Body of pancreas (tissue), 4 donors: ENCODE results near the gene CD86. TPM values are rescaled to one million over a fixed set of nuclear protein-coding genes. Genes with fewer than 3 reads are reported as not detected.

Experiments
- ATAC-seq: fragments of 150-250 bp; one replicate; pipeline ENCODE4 v1.9.1; 2016
- DNase-seq, 4 donors: peaks; one replicate each; pipeline ENCODE4 v3.0.0-alpha.2; 2019
- H3K27ac ChIP-seq, 4 donors: fragments of 200-600 bp; sonication (generic); 1 replicate in 3 of 4; 2 replicates in 1 of 4; pipeline versions ENCODE4 v1.5.1 to v1.6.1; 2016 to 2019; ENCODE audit warnings: mild to moderate bottlenecking in 1 of 4, mixed read lengths in 1 of 4, moderate library complexity in 1 of 4
- H3K27me3 ChIP-seq, 2 donors: fragments of 200-600 bp; sonication (generic); one replicate each; pipeline ENCODE4 v1.6.0; 2016; ENCODE audit warnings: mild to moderate bottlenecking in 1 of 2
- H3K36me3 ChIP-seq, 2 donors: fragments of 200-600 bp; sonication (generic); replicated peaks in 1 of 2; 2 replicates each; pipeline ENCODE4 v1.5.1; 2016; ENCODE audit warnings: low read depth in 2 of 2; ENCODE audit not compliant: insufficient read depth in 1 of 2
- H3K4me1 ChIP-seq: fragments of 200-600 bp; sonication (generic); one replicate; pipeline ENCODE4 v1.6.0; 2016
- H3K4me3 ChIP-seq, 2 donors: fragments of 200-600 bp; sonication (generic); 1 replicate in 1 of 2; 2 replicates in 1 of 2; pipeline ENCODE4 v1.5.1; 2016 to 2019
- H3K9me3 ChIP-seq, 3 donors: fragments of 200-600 bp; sonication (generic); 1 replicate in 2 of 3; 2 replicates in 1 of 3; pipeline ENCODE4 v1.5.1; 2016
- CTCF ChIP-seq, 7 experiments: fragments of 450-650 bp in 4 of 7; fragments of 200-600 bp in 3 of 7; sonication (generic) in 3 of 7; IDR thresholded peaks; one replicate each; pipeline ENCODE4 v1.5.1; 2016 to 2019; ENCODE audit warnings: antibody characterized with exemption in 7 of 7
- POLR2A ChIP-seq, 3 donors: fragments of 450-650 bp; IDR thresholded peaks; one replicate each; pipeline ENCODE4 v1.6.1; 2016; ENCODE audit warnings: antibody characterized with exemption in 3 of 3, mild to moderate bottlenecking in 2 of 3
- WGBS, 2 donors: methylation state at CpG; one replicate each; pipeline ENCODE4 v1.1.5; 2017; 5-methylcytosine and 5-hydroxymethylcytosine counted together
- intact Hi-C: fragments of 100-400 bp; cut with DNase I; formaldehyde crosslinking; loops from one replicate; pipeline ENCODE4 v1.15.1; 2023
- total RNA-seq, 2 donors: library from RNA; depleted of rRNA; stranded (reverse); fragments of >200 nt; gene quantifications; one replicate each; pipeline ENCODE4 v1.1.0, GENCODE V29; 2016

CD86 gene
- total RNA-seq, 2 donors from 2014 or later: 2.9 to 7.6 TPM

DNA sequence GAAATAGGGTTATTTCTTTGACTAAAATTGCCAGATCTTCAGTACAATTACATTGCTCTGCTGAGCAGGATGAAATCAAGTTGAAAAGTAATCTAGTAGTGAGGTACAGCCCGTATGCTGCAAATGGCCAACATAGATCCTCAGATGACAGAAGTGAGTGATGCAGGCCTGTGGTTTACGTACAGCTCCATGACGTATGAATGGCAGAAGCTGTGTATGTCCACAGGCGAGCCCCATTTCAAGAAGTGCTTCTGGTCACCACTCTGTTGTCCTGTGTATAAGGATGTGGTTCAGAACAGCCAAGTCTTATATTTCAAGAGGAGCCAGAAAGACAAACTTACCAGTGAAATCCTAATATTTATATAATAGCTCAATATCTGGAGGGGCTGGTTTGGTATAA, 9.2 kb downstream of the CD86 start:
- Histone ChIP-seq H3K36me3 (no peaks in the 10 kb centered on the region), H3K4me1 (no peaks in the 10 kb centered on the region), H3K9me3 (no peaks in the 10 kb centered on the region), H3K4me3 (no peak overlapping the region), H3K27me3 (no peaks in the 10 kb centered on the region), H3K27ac (peak overlapping the region in 1 of 4 donors; percentile 16)
- intact Hi-C loops: no loop called here
- no peak for TF ChIP-seq CTCF (IDR thresholded peaks at IDR 0.05)
- ATAC-seq (no peak), DNase-seq (peak in 1 of 4 donors; percentile 36)
- 71 to 85% methylated on average over 4 of the region's 4 CpGs for WGBS, 2 donors

- ATAC-seq (no peak), DNase-seq (no peak)
- Histone ChIP-seq H3K36me3 (no peaks in the 10 kb centered on the region), H3K27ac (no peak overlapping the region), H3K4me1 (no peaks in the 10 kb centered on the region), H3K4me3 (no peak overlapping the region), H3K9me3 (no peaks in the 10 kb centered on the region), H3K27me3 (no peaks in the 10 kb centered on the region)
- 48 to 67% methylated on average over 6 of the region's 6 CpGs for WGBS, 2 donors
- TF ChIP-seq POLR2A (IDR thresholded peaks at IDR 0.05) (no peak), CTCF (IDR thresholded peaks at IDR 0.05) (no peak)
- intact Hi-C loops: no loop called here
Measured at GRCh38 chr3:122066331-122067213, 11.4 kb downstream of the CD86 start.

DNA sequence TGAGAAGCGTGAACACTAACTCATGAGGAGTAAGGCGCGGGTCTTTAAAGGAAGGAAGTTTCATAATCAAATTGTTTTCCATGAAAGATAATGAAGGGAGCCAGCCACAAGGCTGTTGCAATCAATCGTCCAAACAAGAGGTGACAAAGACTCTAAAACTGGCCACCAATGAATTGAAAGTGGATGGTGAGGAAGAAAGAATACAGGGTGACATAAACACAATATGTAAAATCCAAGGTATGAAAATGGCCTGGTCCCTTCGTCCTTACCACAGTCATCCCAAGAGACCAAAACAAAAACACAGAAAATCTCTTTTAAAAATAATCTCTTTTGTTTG, 12.0 kb downstream of the CD86 start:
- Histone ChIP-seq H3K27ac (no peak overlapping the region), H3K27me3 (no peaks in the 10 kb centered on the region), H3K4me3 (no peak overlapping the region), H3K36me3 (no peaks in the 10 kb centered on the region), H3K4me1 (no peaks in the 10 kb centered on the region), H3K9me3 (no peaks in the 10 kb centered on the region)
- DNase-seq (peak in 1 of 4 donors; percentile 25), ATAC-seq (no peak)
- intact Hi-C loops: no loop called here
- WGBS, 2 donors: 62 to 70% methylated on average over 5 of the region's 5 CpGs
- no peak for TF ChIP-seq CTCF (IDR thresholded peaks at IDR 0.05)
- TF ChIP-seq POLR2A (IDR thresholded peaks at IDR 0.05): no peak

- Histone ChIP-seq H3K4me3 (no peak overlapping the region), H3K27me3 (no peaks in the 10 kb centered on the region), H3K36me3 (no peaks in the 10 kb centered on the region), H3K27ac (no peak overlapping the region), H3K9me3 (no peaks in the 10 kb centered on the region), H3K4me1 (no peaks in the 10 kb centered on the region)
- no peak for TF ChIP-seq CTCF (IDR thresholded peaks at IDR 0.05)
- WGBS, 2 donors: 63 to 80% methylated on average over 2 of the region's 2 CpGs
- DNase-seq: no peak
- intact Hi-C loops: no loop called here
- ATAC-seq: no peak
Measured at GRCh38 chr3:122067588-122068240, 12.6 kb downstream of the CD86 start.
